HCT116 (cell line): ENCODE measurements around the gene NFIX. TPM values are rescaled to one million over a fixed set of nuclear protein-coding genes. Genes with fewer than 3 reads are reported as not detected.

Experiments used
- ATAC-seq: fragments of 200-7000 bp; cut with Tn5 transposase; 2 replicates; pipeline ENCODE4 v1.9.1; 2020; ENCODE audit warnings: mild to moderate bottlenecking, moderate library complexity
- BruUV-seq: library from RNA; stranded (reverse); fragments of 400-500 nt; replicated peaks from 2 replicates; lab custom pipeline; 2021; lab: Mats Ljungman, UMichigan
- CTCF ChIA-PET: fragments of 300-600 bp; sonication (Branson Sonifier 250); formaldehyde crosslinking; loops from one replicate; lab custom pipeline; 2021; ENCODE audit warnings: antibody characterized with exemption; lab: Charles Lee
- POLR2A ChIA-PET: fragments of 300-600, 350-600 bp; sonication (Branson Sonifier 250); formaldehyde crosslinking; loops from one replicate; lab custom pipeline; 2021; ENCODE audit warnings: antibody characterized with exemption; lab: Charles Lee
- RAD21 ChIA-PET, 2 experiments: fragments of 300-600 bp; sonication (Branson Sonifier 250); formaldehyde crosslinking; loops; one replicate each; lab custom pipeline; 2023; ENCODE audit warnings: low total read pairs in 2 of 2; ENCODE audit not compliant: uncharacterized antibody in 2 of 2, unreplicated experiment in 2 of 2, low non-redundant PET in 1 of 2; lab: Charles Lee
- DNase-seq: peaks from one replicate; pipeline ENCODE4 v3.0.0-alpha.2; 2010; ENCODE audit warnings: low read depth, low spot score
- H2AFZ ChIP-seq: fragments of 200-600 bp; shearing (Covaris generic), sonication (generic); 2 replicates; pipeline ENCODE4 v1.6.1; 2017; ENCODE audit warnings: low read depth, mixed run types, mixed read lengths, antibody characterized with exemption, low read length; ENCODE audit not compliant: poor library complexity, severe bottlenecking
- H3K27ac ChIP-seq: 2 replicates; pipeline ENCODE4 v1.5.1; 2012; ENCODE audit warnings: low read depth, low read length
- H3K27me3 ChIP-seq: fragments of 200-600 bp; sonication (generic); 2 replicates; pipeline ENCODE4 v1.6.1; 2016; ENCODE audit warnings: mixed run types, low read length, mixed read lengths; ENCODE audit not compliant: insufficient read depth
- H3K36me3 ChIP-seq, 2 experiments: fragments of 200-500 bp in 1 of 2; fragments of 200-600 bp in 1 of 2; sonication (Bioruptor generic) in 1 of 2; sonication (generic) in 1 of 2; 2 replicates each; pipeline versions ENCODE4 v1.5.1 to v1.6.1; 2014 to 2016; ENCODE audit warnings: low read length in 2 of 2, inconsistent platforms in 1 of 2, mixed read lengths in 1 of 2, mixed run types in 1 of 2; ENCODE audit not compliant: insufficient read depth in 2 of 2, control insufficient read depth in 1 of 2
- H3K4me1 ChIP-seq, 2 experiments: fragments of 200-600 bp in 1 of 2; sonication (generic) in 1 of 2; 2 replicates each; pipeline versions ENCODE4 v1.5.1 to v1.6.1; 2012 to 2017; ENCODE audit warnings: low read length in 2 of 2, inconsistent platforms in 1 of 2, mild to moderate bottlenecking in 1 of 2, mixed read lengths in 1 of 2, mixed run types in 1 of 2, moderate library complexity in 1 of 2; ENCODE audit not compliant: insufficient read depth in 2 of 2, control insufficient read depth in 1 of 2
- H3K4me2 ChIP-seq: fragments of 200-600 bp; sonication (generic); 2 replicates; pipeline ENCODE4 v1.6.1; 2017; ENCODE audit warnings: mixed run types, low read length, mixed read lengths
- H3K4me3 ChIP-seq, 2 experiments: fragments of 200-600 bp in 1 of 2; sonication (generic) in 1 of 2; replicated peaks in 1 of 2; 2 replicates each; pipeline ENCODE4 v1.5.1; 2011 to 2016; ENCODE audit warnings: low read length in 2 of 2, control low read depth in 1 of 2, low read depth in 1 of 2, mild to moderate bottlenecking in 1 of 2, mixed read lengths in 1 of 2, mixed run types in 1 of 2
- H3K79me2 ChIP-seq: fragments of 200-600 bp; sonication (generic); 2 replicates; pipeline ENCODE4 v1.6.1; 2017; ENCODE audit warnings: mild to moderate bottlenecking, mixed run types, low read length, moderate library complexity, mixed read lengths; ENCODE audit not compliant: insufficient read depth
- H3K9ac ChIP-seq: fragments of 200-600 bp; sonication (generic); 2 replicates; pipeline ENCODE4 v1.6.1; 2016; ENCODE audit warnings: low read length, mixed read lengths
- H3K9me2 ChIP-seq: fragments of 200-600 bp; sonication (generic), shearing (Covaris generic); 2 replicates; pipeline ENCODE4 v1.6.1; 2017; ENCODE audit warnings: mixed run types, mild to moderate bottlenecking, moderate library complexity; ENCODE audit not compliant: insufficient read depth
- H3K9me3 ChIP-seq, 2 experiments: fragments of 200-500 bp in 1 of 2; fragments of 200-600 bp in 1 of 2; sonication (Bioruptor generic) in 1 of 2; sonication (generic) in 1 of 2; 2 replicates each; pipeline ENCODE4 v1.6.1; 2014 to 2017; ENCODE audit warnings: low read length in 2 of 2, mixed read lengths in 2 of 2, inconsistent platforms in 1 of 2, low read depth in 1 of 2, mild to moderate bottlenecking in 1 of 2, mixed run types in 1 of 2, moderate library complexity in 1 of 2; ENCODE audit not compliant: control insufficient read depth in 1 of 2, insufficient read depth in 1 of 2
- H4K20me1 ChIP-seq: fragments of 200-600 bp; sonication (generic), shearing (Covaris generic); 2 replicates; pipeline ENCODE4 v1.6.1; 2017; ENCODE audit warnings: mixed run types, mild to moderate bottlenecking, moderate library complexity; ENCODE audit not compliant: insufficient read depth
- CBX3 ChIP-seq: IDR thresholded peaks from 2 replicates; pipeline ENCODE4 v1.6.1; 2012; ENCODE audit warnings: low read depth
- CEBPB ChIP-seq: IDR thresholded peaks from 2 replicates; pipeline ENCODE4 v1.6.1; 2012; ENCODE audit warnings: low read depth
- EGR1 ChIP-seq: IDR thresholded peaks from 2 replicates; pipeline ENCODE4 v1.6.1; 2012; ENCODE audit warnings: low read depth
- ELF1 ChIP-seq: IDR thresholded peaks from 2 replicates; pipeline ENCODE4 v1.6.1; 2012; ENCODE audit warnings: low read depth, borderline replicate concordance
- EZH2 ChIP-seq: fragments of 200-600 bp; sonication (generic); IDR thresholded peaks from 2 replicates; pipeline ENCODE4 v1.6.1; 2017; ENCODE audit warnings: antibody characterized with exemption, mixed run types
- FOSL1 ChIP-seq: IDR thresholded peaks from 2 replicates; pipeline ENCODE4 v1.6.1; 2012; ENCODE audit warnings: low read depth
- JUND ChIP-seq: IDR thresholded peaks from 2 replicates; pipeline ENCODE4 v1.6.1; 2012
- POLR2A ChIP-seq: IDR thresholded peaks from 2 replicates; pipeline ENCODE4 v1.7.0; 2011; ENCODE audit warnings: borderline replicate concordance; ENCODE audit not compliant: insufficient read depth, insufficient read length; ENCODE audit errors: extremely low read depth
- POLR2AphosphoS5 ChIP-seq: IDR thresholded peaks from 2 replicates; pipeline ENCODE4 v1.6.1; 2011; ENCODE audit warnings: mild to moderate bottlenecking, low read depth, low read length, moderate library complexity
- SP1 ChIP-seq: IDR thresholded peaks from 2 replicates; pipeline ENCODE4 v1.6.1; 2012; ENCODE audit warnings: low read depth
- SRF ChIP-seq: IDR thresholded peaks from 2 replicates; pipeline ENCODE4 v1.6.1; 2012; ENCODE audit warnings: low read depth
- TCF7L2 ChIP-seq: IDR thresholded peaks from 2 replicates; pipeline ENCODE4 v1.7.0; 2011; ENCODE audit warnings: borderline replicate concordance, inconsistent platforms; ENCODE audit not compliant: insufficient read depth, insufficient read length; ENCODE audit errors: extremely low read depth
- YY1 ChIP-seq: IDR thresholded peaks from 2 replicates; pipeline ENCODE4 v1.6.1; 2011; ENCODE audit warnings: low read length, low read depth, moderate library complexity, mild to moderate bottlenecking; ENCODE audit not compliant: insufficient replicate concordance; ENCODE audit errors: extremely low read depth
- intact Hi-C: fragments of 100-400 bp; cut with micrococcal nuclease; formaldehyde crosslinking; loops from 2 replicates; pipeline ENCODE4 v1.10.0; 2022
- total RNA-seq: library from RNA; stranded (reverse); gene quantifications from one replicate; pipeline ENCODE4 v1.2.1, GENCODE V29; 2021; ENCODE audit not compliant: unreplicated experiment
- TF ChIP-seq, protein P1 (sequence below): IDR thresholded peaks from 2 replicates; pipeline ENCODE4 v1.6.1; 2012; ENCODE audit warnings: low read depth
- TF ChIP-seq, protein P2 (sequence below): IDR thresholded peaks from 2 replicates; pipeline ENCODE4 v1.6.1; 2012
- TF ChIP-seq, protein P3 (sequence below): IDR thresholded peaks from 2 replicates; pipeline ENCODE4 v1.6.1; 2011; ENCODE audit warnings: mild to moderate bottlenecking, low read length, moderate library complexity; ENCODE audit not compliant: insufficient replicate concordance; ENCODE audit errors: extremely low read depth
- TF ChIP-seq, protein P4 (sequence below): IDR thresholded peaks from 2 replicates; pipeline ENCODE4 v1.6.1; 2012

The NFIX gene
- total RNA-seq, 1 experiment from 2014 or later: 34.8 TPM

DNA sequence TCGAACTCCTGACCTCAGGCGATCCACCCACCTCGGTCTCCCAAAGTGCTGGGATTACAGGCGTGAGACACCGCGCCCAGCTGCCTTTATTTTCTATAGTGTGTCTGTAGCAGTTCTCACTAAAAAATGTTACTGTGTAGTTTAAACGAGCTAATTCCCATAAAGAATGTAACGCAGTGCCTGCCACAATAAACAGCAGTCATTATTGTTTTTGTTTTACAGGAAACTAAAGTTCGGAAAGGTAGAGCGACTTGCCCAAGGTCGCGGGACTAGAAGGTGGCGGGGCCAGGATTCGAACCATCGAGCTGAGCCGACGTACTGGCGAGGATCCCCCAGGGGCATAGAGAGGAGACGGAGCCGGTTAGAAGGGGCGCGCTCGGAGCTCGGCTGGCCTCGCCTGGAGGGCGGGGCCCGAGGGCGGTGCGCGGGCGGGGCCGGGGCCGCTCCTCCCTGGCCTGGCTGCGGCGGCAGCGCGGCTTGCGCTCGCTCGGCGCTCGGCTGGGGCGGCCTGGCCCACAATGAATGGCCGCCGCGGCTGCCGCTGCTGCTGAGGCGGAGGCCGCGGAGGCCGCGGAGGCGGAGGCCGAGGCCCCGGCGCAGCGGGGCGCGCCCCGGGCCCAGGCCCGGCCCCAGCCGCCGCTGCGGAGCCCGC lies 122.6 kb downstream of the NFIX start, which contains the start of gene NACC1 (continued):
- TF ChIP-seq EZH2 (no peak), YY1 (peak; percentile 90), POLR2A (no peak), JUND (no peak), CBX3 (no peak)
- TF ChIP-seq, all 23 proteins: peak for 6

DNA sequence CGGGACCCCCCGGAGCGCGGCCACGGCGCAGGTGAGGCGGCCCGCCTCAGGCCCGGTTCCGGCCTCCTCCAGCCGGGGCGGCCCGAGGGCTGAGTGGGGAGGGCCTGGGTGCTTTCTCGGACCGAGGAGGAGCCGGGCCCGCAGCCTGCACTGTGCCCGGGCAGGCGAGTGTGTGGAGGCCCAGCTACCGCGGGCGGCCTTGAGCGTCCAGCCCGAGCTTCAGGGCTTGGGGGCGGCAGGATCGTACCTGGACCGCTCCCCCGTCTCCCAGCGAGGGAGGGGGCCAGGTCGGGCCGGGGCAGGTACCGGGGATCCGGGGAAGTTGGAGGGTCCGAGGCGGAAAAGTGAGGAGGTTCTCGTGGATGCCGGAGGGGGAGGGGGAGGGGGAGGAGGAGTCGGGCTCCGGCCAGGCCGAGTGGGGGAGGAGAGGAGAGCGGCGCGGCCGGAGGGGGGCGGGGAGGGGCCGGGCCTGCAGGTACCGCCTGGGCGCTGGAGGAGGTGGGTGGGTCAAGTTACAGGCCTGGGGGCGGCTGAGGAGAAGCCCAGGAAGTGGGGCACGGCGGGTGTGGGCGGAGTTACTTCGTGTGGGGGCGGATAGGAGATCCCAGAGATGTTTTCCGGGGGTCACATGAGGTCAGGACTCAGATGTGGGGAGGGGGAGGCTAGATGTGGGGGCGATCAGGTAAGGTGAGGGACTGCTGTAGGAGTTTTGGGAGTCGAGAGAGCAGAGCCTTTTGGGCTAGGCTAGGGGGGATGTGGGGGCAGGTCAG lies 123.3 kb downstream of the NFIX start:
- no peaks in the 10 kb centered on the region for H3K27me3 ChIP-seq
- H3K36me3 ChIP-seq: peaks cover 9 to 33% of the 10 kb centered on the region in 2 experiments; a peak in 3 of 4 replicates
- peak overlapping the region; percentile 89 for H3K4me2 ChIP-seq
- H3K9me2 ChIP-seq: no peaks in the 10 kb centered on the region
- intact Hi-C loops: loop anchor here (5.0 kb wide), 1 partner anchor 144 kb away; no protein-coding TSS in a partner anchor
- H3K4me1 ChIP-seq: peaks cover 21 to 43% of the 10 kb centered on the region in 2 experiments; a peak in 3 of 4 replicates
- peak; percentile 56 for ATAC-seq
- ChIA-PET POLR2A (interaction anchor here (0.8 to 1.8 kb wide), 4 partner anchors 34 to 153 kb away, joined by 3 to 16 read pairs (median 5); no protein-coding TSS in a partner anchor), CTCF (interaction anchor here (1.0 to 2.2 kb wide), 8 partner anchors 17 to 153 kb away, joined by 3 to 9 read pairs (median 4); no protein-coding TSS in a partner anchor), RAD21 (interaction anchor here in 1 of 2 experiments (0.8 kb wide), 1 partner anchor 27 kb away, joined by 6 read pairs; no protein-coding TSS in a partner anchor)
- peak overlapping the region; percentile 100 for H3K27ac ChIP-seq
- H2AFZ ChIP-seq: no peak overlapping the region
- peak overlapping the region; percentile 99 for H3K9ac ChIP-seq
- BruUV-seq: no TSS peak
- peak overlapping the region; percentile 93 to 95 for H3K4me3 ChIP-seq
- no peaks in the 10 kb centered on the region for H3K9me3 ChIP-seq
- peaks cover 87% of the 10 kb centered on the region for H3K79me2 ChIP-seq
- H4K20me1 ChIP-seq: peaks cover 24% of the 10 kb centered on the region; the same call in 1 of the 2 replicates
- no peak for DNase-seq
- TF ChIP-seq POLR2AphosphoS5 (no peak), YY1 (no peak), EGR1 (peak; percentile 91), EZH2 (no peak), TCF7L2 (no peak), ELF1 (no peak), FOSL1 (no peak), SP1 (no peak), CBX3 (no peak), SRF (no peak), JUND (no peak), CEBPB (no peak)
- TF ChIP-seq, protein P1, sequence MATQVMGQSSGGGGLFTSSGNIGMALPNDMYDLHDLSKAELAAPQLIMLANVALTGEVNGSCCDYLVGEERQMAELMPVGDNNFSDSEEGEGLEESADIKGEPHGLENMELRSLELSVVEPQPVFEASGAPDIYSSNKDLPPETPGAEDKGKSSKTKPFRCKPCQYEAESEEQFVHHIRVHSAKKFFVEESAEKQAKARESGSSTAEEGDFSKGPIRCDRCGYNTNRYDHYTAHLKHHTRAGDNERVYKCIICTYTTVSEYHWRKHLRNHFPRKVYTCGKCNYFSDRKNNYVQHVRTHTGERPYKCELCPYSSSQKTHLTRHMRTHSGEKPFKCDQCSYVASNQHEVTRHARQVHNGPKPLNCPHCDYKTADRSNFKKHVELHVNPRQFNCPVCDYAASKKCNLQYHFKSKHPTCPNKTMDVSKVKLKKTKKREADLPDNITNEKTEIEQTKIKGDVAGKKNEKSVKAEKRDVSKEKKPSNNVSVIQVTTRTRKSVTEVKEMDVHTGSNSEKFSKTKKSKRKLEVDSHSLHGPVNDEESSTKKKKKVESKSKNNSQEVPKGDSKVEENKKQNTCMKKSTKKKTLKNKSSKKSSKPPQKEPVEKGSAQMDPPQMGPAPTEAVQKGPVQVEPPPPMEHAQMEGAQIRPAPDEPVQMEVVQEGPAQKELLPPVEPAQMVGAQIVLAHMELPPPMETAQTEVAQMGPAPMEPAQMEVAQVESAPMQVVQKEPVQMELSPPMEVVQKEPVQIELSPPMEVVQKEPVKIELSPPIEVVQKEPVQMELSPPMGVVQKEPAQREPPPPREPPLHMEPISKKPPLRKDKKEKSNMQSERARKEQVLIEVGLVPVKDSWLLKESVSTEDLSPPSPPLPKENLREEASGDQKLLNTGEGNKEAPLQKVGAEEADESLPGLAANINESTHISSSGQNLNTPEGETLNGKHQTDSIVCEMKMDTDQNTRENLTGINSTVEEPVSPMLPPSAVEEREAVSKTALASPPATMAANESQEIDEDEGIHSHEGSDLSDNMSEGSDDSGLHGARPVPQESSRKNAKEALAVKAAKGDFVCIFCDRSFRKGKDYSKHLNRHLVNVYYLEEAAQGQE: no peak
- TF ChIP-seq, protein P2, sequence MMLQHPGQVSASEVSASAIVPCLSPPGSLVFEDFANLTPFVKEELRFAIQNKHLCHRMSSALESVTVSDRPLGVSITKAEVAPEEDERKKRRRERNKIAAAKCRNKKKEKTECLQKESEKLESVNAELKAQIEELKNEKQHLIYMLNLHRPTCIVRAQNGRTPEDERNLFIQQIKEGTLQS: no peak
- TF ChIP-seq, protein P3, sequence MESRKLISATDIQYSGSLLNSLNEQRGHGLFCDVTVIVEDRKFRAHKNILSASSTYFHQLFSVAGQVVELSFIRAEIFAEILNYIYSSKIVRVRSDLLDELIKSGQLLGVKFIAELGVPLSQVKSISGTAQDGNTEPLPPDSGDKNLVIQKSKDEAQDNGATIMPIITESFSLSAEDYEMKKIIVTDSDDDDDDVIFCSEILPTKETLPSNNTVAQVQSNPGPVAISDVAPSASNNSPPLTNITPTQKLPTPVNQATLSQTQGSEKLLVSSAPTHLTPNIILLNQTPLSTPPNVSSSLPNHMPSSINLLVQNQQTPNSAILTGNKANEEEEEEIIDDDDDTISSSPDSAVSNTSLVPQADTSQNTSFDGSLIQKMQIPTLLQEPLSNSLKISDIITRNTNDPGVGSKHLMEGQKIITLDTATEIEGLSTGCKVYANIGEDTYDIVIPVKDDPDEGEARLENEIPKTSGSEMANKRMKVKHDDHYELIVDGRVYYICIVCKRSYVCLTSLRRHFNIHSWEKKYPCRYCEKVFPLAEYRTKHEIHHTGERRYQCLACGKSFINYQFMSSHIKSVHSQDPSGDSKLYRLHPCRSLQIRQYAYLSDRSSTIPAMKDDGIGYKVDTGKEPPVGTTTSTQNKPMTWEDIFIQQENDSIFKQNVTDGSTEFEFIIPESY: no peak
- TF ChIP-seq, protein P4, sequence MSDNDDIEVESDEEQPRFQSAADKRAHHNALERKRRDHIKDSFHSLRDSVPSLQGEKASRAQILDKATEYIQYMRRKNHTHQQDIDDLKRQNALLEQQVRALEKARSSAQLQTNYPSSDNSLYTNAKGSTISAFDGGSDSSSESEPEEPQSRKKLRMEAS: no peak
